ENCODE measurements around the gene NBAS.
"Not testable (repeated sequence)": the region's sequence is repeated elsewhere in the genome, so short reads cannot be mapped to it uniquely, and the experiment has no call there.

NBAS gene

DNA sequence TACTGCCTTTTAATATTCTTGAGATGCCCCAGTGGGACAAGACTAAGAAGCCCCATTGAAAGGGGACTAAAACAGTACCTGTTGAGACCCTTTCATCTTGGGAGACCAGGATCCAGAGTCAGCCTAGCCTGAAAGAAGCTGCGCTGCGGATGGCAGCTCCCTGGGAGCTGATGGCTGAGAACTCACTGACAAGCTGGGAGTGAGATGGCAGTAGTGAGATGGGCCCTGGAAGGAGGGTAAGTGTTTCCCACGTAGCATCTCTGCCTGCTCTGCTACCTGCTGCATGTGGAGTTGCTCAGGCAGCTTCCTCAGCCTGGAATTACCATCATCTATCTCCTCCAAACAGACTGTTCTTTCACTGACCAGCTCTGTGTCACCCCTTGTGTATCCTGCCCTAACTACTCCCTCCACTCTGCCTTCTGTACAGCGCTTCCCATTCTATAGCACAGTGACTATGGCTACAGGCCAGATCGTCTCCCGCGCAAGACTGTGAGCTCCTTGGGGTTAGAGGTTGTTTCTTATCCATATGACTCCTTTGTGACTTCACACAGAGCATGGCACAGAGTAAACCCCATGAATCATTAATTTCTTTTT is 330.4 kb downstream of the NBAS start:
- in situ Hi-C loops (cut with MboI; ENCODE audit: low sequenced_read_pairs) = no loop called here

DNA sequence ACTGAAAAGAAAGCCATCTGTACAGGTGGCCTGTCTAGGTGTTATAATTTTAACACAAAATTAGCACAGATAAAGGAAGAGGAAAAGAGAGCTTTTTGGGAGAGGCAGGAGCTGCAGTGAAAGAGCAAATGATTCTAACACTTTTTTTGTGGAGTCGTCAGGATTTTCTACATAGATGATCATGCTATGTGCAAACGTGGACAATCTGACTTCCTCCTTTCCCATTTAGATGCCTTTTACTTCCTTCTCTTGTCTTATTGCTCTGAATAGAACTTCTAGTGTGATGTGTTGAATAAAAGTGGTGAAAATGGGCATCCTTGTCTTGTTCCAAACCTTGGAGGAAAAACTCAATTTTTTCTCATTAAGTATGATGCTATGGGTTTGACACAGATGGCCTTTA is 334.5 kb downstream of the NBAS start:
- in situ Hi-C loops (cut with MboI; ENCODE audit: low sequenced_read_pairs) = no loop called here

GRCh38 chr2:15225131-15225530 is 336.0 kb downstream of the NBAS start:
- in situ Hi-C loops (cut with MboI; ENCODE audit: low sequenced_read_pairs) = no loop called here

- in situ Hi-C loops (cut with MboI; ENCODE audit: low sequenced_read_pairs) = no loop called here
Observed at GRCh38 chr2:15224641-15225040, 336.5 kb downstream of the NBAS start.

DNA sequence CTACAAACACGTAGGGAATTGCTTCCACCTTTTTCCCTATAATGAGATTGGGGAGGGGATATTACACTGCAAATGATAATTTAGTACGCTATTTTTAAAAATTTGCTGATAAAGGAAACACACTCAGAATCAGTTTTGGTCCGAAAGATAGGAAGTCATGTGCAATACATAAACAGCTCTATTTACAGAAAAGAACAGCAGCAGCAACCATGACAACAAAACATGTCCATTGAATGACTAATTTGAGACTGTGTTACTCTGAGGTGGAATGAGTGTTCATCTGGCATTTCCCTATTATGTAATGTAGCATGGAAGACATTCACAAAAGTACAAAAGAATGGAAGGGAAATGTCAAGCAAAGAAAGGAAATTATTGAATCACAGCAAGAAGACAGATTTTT is 337.2 kb downstream of the NBAS start:
- in situ Hi-C loops (cut with MboI; ENCODE audit: low sequenced_read_pairs) = no loop called here

DNA sequence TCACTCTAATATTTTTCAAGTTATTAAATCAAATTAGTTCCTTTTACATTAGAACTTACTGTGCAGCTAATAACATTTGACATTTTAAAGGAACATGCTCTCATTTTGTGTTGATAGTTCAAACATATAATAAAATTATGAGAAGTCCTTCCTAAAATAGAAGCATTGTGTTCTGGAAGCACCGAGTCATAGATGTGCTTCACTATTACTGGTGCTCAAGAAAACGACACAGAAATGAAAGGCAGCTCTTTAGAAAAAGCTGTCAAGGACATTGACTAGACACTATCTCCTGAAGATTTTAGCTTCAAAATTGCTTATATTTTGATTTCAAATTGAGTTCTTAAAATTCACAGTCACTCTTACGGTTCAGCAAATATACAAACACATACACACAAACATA is 338.3 kb downstream of the NBAS start:
- in situ Hi-C loops (cut with MboI; ENCODE audit: low sequenced_read_pairs) = no loop called here

GRCh38 chr2:15220603-15221002 is 340.5 kb downstream of the NBAS start:
- in situ Hi-C loops (cut with MboI; ENCODE audit: low sequenced_read_pairs) = no loop called here

GRCh38 chr2:15218423-15219086 is 342.6 kb downstream of the NBAS start:
- in situ Hi-C loops (cut with MboI; ENCODE audit: low sequenced_read_pairs) = no loop called here

DNA sequence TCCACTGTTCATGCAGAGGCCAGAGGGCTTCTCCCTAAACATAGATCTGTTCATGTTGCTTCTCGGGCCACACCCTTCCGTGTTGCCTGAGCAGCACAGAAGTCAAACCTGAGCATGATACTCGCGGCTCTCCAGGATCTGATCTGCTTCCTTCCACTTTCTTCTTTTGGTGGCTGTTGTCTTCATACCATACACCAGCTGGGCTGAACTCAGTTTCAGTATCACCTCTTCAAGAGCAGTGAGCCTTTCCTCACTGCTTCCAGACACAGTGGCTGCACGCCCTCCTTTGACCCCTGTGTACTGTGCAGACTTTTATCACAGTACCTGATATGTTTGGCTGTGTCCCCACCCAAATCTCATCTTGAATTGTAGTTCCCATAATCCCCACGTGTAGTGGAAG is 348.9 kb downstream of the NBAS start:
- in situ Hi-C loops (cut with MboI; ENCODE audit: low sequenced_read_pairs) = no loop called here

DNA sequence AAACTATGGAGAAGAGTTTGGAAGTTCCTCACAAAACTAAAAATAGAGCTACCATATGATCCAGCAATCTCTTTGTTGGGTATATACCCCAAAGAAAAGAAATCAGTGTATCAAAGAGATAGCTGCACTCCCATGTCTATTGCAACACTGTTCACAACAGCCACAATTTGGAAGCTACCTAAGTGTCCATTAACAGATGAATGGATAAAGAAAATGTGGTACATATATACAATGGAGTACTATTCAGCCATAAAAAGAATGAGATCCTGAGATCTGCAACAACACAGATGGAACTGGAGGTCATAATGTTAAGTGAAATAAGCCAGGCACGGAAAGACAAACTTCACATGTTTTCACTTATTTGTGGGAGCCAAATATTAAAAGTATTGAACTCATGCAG is 350.6 kb downstream of the NBAS start:
- in situ Hi-C loops (cut with MboI; ENCODE audit: low sequenced_read_pairs) = not testable (repeated sequence)

DNA sequence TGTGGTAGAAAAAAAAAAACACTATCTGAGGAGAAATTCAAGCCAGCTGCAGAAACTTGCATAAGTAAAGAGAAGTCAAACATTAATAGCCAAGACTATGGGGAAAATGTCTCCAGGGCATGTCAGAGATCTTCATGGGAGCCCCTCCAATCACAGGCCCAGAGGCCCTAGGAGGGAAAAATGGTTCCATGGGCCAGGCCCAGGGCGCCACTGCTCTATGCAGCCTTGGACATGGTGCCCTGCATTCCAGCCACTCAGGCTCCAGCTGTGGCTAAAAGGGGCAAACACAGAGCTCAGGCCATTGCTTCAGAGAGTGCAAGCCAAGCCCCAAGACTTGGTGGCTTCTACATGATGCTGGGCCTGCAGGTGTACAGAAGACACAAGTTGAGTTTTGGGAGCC is 354.7 kb downstream of the NBAS start:
- in situ Hi-C loops (cut with MboI; ENCODE audit: low sequenced_read_pairs) = no loop called here

DNA sequence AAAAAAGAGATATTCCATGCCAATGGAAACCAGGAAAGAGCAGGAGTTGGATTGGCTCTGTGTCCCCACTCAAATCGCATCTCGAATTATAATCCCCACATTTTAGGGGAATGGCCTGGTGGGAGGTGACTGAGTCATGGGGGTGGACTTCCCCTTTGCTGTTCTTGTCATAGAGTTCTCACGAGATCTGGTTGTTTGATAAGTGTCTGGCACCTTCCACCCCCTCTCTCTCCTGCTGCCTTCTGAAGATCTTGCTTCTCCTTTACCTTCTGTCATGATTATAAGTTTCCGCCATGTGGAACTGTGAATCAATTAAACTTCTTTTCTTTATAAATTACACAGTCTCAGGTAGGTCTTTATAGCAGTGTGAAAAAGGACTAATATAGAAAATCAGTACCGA is 355.6 kb downstream of the NBAS start:
- in situ Hi-C loops (cut with MboI; ENCODE audit: low sequenced_read_pairs) = no loop called here

DNA sequence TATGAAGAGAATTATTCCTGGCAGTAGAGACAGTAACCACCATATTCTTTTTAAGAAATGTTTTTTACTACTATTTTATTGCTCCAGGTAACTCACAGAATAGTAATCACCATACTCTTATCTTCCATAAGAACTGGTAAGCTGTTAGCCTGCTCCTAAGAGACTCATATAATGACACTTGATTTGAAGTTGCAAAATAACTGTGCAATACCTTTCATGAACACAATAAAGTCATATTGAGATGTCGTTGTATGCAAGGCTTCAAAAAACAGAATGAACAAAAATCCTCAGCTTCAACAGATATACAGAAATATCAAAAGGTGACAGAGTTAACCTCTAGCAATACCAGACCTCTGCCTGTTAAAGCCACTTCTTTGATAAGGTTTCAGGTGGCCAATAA is 360.1 kb downstream of the NBAS start:
- in situ Hi-C loops (cut with MboI; ENCODE audit: low sequenced_read_pairs) = no loop called here

DNA sequence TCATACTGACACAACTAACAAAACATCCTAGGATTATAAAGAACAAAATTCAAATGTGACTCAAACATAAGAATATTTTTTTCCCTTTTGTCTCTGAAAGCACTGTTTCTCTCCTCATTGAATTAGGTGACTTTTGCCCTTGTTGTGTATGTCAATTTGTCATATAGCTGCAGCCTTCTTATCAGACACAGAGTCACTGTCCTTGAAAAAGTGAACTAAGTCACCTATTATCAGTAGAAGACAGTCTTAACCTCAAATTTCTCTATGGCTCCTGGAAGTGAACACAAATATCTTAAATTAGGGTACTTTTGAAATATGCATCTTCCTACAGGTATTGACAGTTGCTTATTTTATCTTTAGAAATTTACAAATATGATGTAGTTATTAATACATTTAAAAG is 360.6 kb downstream of the NBAS start:
- in situ Hi-C loops (cut with MboI; ENCODE audit: low sequenced_read_pairs) = no loop called here

DNA sequence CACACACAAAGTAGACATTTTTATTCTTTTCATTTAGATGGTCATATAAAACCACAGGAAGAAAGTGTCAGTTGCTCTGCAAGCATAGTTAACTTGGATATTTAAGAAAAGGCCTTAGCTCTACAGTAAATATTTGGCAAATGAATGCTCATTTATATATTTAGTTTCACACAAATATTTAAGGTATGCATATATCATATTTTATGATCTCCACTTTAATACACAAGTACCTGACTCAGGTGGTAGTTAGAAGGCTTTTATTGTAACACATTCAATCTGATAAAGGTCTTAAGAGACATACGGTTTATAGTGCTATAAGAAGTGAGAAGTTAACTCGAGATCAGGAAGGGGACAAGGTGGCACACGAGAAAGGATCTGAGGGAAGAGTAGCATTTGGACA is 363.1 kb downstream of the NBAS start:
- in situ Hi-C loops (cut with MboI; ENCODE audit: low sequenced_read_pairs) = no loop called here

- in situ Hi-C loops (cut with MboI; ENCODE audit: low sequenced_read_pairs) = no loop called here
Observed at GRCh38 chr2:15195813-15196212, 365.3 kb downstream of the NBAS start.

DNA sequence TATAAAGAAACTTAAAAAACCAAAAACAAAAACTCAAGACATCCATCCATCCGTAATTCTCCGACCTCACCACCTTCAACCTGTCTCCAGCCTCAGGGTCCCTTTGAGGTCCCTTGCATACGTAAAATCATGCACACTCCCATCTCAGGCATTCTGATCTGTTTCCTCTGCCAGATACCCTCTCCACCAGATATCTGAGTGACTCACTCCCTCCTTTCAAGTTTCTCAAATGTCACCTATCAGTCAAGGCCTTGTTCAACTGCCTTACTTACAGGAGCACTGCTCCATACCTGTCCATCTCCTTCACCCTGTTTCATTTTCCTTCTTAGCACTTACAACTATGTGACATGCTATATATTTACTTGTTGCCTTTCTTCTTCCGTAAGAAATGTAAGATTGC is 369.3 kb downstream of the NBAS start:
- in situ Hi-C loops (cut with MboI; ENCODE audit: low sequenced_read_pairs) = no loop called here

DNA sequence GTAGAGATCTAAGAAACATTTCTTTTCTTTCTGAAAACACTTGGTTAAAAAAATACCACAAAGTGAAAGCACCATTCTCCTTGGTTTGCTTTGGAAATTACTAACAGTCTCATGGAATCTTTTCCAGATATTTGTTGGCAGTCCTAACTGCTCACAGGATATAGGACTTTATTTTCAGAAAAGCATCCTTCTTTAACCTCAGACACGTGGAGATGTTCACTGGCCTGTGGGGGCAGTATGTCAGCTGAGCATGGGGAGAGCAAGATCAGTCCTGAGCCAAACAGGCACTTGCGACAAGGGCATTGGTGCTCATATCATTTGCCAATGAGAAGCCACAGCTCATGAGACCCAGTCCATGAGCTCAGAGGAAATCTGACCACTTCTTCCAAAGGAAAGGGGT is 371.9 kb downstream of the NBAS start:
- in situ Hi-C loops (cut with MboI; ENCODE audit: low sequenced_read_pairs) = no loop called here

DNA sequence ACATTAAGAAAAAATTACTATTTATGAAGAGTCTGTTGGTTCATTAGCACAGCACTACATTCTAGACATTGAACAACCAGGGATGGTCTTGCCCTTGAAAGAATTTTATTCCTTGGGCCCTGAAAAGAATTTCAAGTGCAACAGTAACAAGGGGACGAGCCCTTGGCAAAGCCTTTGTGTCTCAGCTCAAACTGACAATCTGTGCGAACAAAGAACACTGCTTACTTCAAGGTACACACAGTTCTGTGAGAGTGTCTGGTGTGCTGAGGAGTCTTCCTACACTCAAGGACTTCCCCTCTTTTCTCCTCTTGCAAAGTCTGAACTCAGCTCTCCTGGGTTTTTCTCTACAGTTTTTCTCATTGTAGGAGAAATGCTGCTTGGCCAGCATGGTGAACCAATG is 373.4 kb downstream of the NBAS start:
- in situ Hi-C loops (cut with MboI; ENCODE audit: low sequenced_read_pairs) = no loop called here

DNA sequence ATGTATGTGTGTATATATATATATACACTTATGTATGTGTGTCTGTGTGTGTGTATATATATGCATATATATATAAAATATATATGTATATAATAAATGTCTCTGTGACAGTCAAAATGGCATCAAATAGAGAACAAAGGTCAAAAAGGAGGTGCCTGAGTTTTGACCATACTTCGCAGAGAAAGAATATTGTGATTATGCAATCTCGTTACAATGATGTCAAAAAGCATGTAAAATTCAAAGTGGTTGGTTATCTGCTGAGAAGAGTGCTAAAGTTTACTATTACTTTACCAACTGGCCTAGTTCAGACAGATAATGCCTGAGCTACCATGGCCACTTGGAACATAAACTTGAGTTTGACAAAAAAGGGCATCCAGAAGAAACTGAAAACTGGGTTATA is 375.0 kb downstream of the NBAS start:
- in situ Hi-C loops (cut with MboI; ENCODE audit: low sequenced_read_pairs) = no loop called here

GRCh38 chr2:15184491-15184890 is 376.6 kb downstream of the NBAS start:
- in situ Hi-C loops (cut with MboI; ENCODE audit: low sequenced_read_pairs) = no loop called here

- in situ Hi-C loops (cut with MboI; ENCODE audit: low sequenced_read_pairs) = no loop called here
Observed at GRCh38 chr2:15182275-15182674, 378.9 kb downstream of the NBAS start.

DNA sequence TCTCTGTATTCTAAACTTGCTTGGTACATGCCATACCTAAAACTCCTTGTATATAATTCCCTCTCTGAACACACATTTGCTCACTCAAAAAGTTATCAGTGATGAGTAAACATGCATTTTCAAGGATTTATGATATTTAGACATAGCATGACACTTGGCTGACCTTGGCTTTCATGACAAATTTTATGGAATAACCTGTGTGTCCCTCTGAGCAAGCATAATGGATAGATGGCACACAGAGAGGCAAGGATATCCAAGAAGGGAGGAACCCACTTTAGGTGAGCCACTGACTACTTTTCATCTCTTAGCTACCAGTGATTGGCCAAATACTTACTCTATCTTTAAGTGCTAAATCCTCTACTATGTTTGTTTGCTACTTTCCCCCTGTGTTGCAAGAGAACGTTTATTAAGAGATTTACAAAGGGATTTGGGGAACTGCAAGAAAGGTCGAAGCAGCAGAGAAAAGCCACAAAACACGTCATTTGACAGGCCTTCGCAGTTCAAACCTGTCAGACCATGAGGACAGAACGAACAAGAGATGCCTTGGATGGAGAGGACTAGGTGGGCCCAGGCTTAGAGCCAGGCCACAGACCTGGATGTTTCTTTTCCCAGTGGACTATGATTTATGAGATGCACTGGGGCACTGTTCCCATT is 379.9 kb downstream of the NBAS start:
- in situ Hi-C loops (cut with MboI; ENCODE audit: low sequenced_read_pairs) = no loop called here
